Activated T-cell treated with anti-CD3 and anti-CD28 coated beads for 24 hours (primary cell): ENCODE data around the gene CTSF.
A peak's percentile ranks its signal among the peaks of the same experiment; 100 is the strongest.
"Not testable (repeated sequence)": the region's sequence is repeated elsewhere in the genome, so short reads cannot be mapped to it uniquely, and the experiment has no call there.

Experiments
- DNase-seq: peaks from one replicate; pipeline ENCODE4 v3.0.0-alpha.2; 2020; ENCODE audit warnings: low read depth

Gene CTSF

GRCh38 chr11:66589996-66590675, 21.7 kb upstream of the CTSF start:
- DNase-seq: no peak

GRCh38 chr11:66589315-66589714, 20.9 kb upstream of the CTSF start:
- not testable (repeated sequence) for DNase-seq

GRCh38 chr11:66586136-66586535, 17.7 kb upstream of the CTSF start:
- DNase-seq: no peak

GRCh38 chr11:66585447-66585846, 17.0 kb upstream of the CTSF start:
- DNase-seq: not testable (repeated sequence)

- not testable (repeated sequence) for DNase-seq
Observed at GRCh38 chr11:66582565-66583147, 14.2 kb upstream of the CTSF start.

- DNase-seq: no peak
Observed at GRCh38 chr11:66581261-66581660, 12.9 kb upstream of the CTSF start.

- no peak for DNase-seq
Observed at GRCh38 chr11:66580803-66581202, 12.4 kb upstream of the CTSF start.

GRCh38 chr11:66579017-66579606, 10.7 kb upstream of the CTSF start:
- DNase-seq: peak; percentile 79

- DNase-seq: no peak
Observed at GRCh38 chr11:66570850-66571180, 2.4 kb upstream of the CTSF start.

- no peak for DNase-seq
Observed at GRCh38 chr11:66570079-66570849, 1.9 kb upstream of the CTSF start.

- DNase-seq: no peak
Observed at GRCh38 chr11:66569076-66569475, 670 bp upstream of the CTSF start.

- DNase-seq: no peak
Observed at GRCh38 chr11:66567787-66568123, 651 bp downstream of the CTSF start.

GRCh38 chr11:66566221-66566620, 2.2 kb downstream of the CTSF start:
- DNase-seq: no peak

GRCh38 chr11:66564984-66565383, 3.4 kb downstream of the CTSF start:
- DNase-seq: no peak

- DNase-seq: no peak
Observed at GRCh38 chr11:66564538-66564937, 3.9 kb downstream of the CTSF start.

GRCh38 chr11:66563832-66564231, 4.6 kb downstream of the CTSF start:
- no peak for DNase-seq

GRCh38 chr11:66562907-66563583, 5.4 kb downstream of the CTSF start:
- DNase-seq: no peak

GRCh38 chr11:66562275-66562674, 6.1 kb downstream of the CTSF start:
- no peak for DNase-seq

GRCh38 chr11:66561975-66562248, 6.5 kb downstream of the CTSF start:
- DNase-seq: no peak

GRCh38 chr11:66561178-66561974, 7.0 kb downstream of the CTSF start:
- DNase-seq: no peak

- no peak for DNase-seq
Observed at GRCh38 chr11:66559866-66560676, 8.3 kb downstream of the CTSF start.
